C4-2B (cell line): ENCODE measurements around the gene ADAMTS9.

ENCODE experiments used
- H3K27ac ChIP-seq: fragments of 450-650 bp; 2 replicates; pipeline ENCODE4 v1.5.1; 2017
- CTCF ChIP-seq: fragments of 450-650 bp; conservative IDR thresholded peaks from 2 replicates; pipeline ENCODE4 v1.5.1; 2017; ENCODE audit warnings: mild to moderate bottlenecking
- ZFX ChIP-seq: fragments of 450-650 bp; IDR thresholded peaks from 2 replicates; pipeline ENCODE4 v1.6.1; 2017

ADAMTS9 gene

GRCh38 chr3:64574194-64574593 lies 113.6 kb downstream of the ADAMTS9 start:
- no peak overlapping the region for H3K27ac ChIP-seq
- no peak for TF ChIP-seq ZFX
- no peak for TF ChIP-seq CTCF

- TF ChIP-seq ZFX (no peak), CTCF (no peak)
- H3K27ac ChIP-seq: no peak overlapping the region
Observed at GRCh38 chr3:64571982-64572381, 115.8 kb downstream of the ADAMTS9 start.

GRCh38 chr3:64568895-64569517 lies 118.8 kb downstream of the ADAMTS9 start:
- no peak overlapping the region for H3K27ac ChIP-seq
- TF ChIP-seq CTCF: no peak
- no peak for TF ChIP-seq ZFX

GRCh38 chr3:64566859-64567258 lies 120.9 kb downstream of the ADAMTS9 start:
- H3K27ac ChIP-seq: no peak overlapping the region

GRCh38 chr3:64563751-64564150 lies 124.0 kb downstream of the ADAMTS9 start:
- TF ChIP-seq CTCF (no peak), ZFX (no peak)
- H3K27ac ChIP-seq: no peak overlapping the region

More at GRCh38 chr3:64566859-64567258, 120.9 kb downstream of the ADAMTS9 start:
- no peak for TF ChIP-seq CTCF
- TF ChIP-seq ZFX: no peak

GRCh38 chr3:64561868-64562267 lies 125.9 kb downstream of the ADAMTS9 start:
- no peak for TF ChIP-seq CTCF
- TF ChIP-seq ZFX: no peak

GRCh38 chr3:64561325-64561843 lies 126.4 kb downstream of the ADAMTS9 start:
- TF ChIP-seq ZFX (no peak), CTCF (no peak)
- no peak overlapping the region for H3K27ac ChIP-seq

More at GRCh38 chr3:64561868-64562267, 125.9 kb downstream of the ADAMTS9 start:
- H3K27ac ChIP-seq: no peak overlapping the region
